HG03439 (cell line): ENCODE data around the gene ENTREP3.
"Not testable (repeated sequence)": the region's sequence is repeated elsewhere in the genome, so short reads cannot be mapped to it uniquely, and the experiment has no call there.

ENCODE experiments used
- ATAC-seq: cut with Tn5 transposase; IDR thresholded peaks from one replicate; pipeline ENCODE4 v1.9.1; 2021; ENCODE audit warnings: mild to moderate bottlenecking, moderate library complexity; ENCODE audit not compliant: unreplicated experiment

The ENTREP3 gene

DNA sequence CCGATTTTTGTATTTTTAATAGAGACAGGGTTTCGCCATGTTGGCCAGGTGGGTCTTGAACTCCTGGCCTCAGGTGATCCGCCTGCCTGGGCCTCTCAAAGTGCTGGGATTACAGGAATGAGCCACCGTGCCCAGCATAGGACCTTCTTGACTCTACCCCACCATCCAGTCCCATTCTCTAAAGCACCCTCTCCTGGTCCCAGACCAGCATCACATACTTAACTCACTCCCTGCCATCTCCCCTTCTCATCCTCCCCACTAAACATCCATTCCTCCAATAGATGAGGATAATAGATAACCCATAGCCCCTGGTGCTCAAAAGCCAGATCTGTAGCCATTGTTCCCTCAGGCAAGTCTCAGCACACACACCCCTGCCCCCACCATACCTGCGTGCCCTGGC lies 2.1 kb downstream of the ENTREP3 start:
- ATAC-seq: no peak

DNA sequence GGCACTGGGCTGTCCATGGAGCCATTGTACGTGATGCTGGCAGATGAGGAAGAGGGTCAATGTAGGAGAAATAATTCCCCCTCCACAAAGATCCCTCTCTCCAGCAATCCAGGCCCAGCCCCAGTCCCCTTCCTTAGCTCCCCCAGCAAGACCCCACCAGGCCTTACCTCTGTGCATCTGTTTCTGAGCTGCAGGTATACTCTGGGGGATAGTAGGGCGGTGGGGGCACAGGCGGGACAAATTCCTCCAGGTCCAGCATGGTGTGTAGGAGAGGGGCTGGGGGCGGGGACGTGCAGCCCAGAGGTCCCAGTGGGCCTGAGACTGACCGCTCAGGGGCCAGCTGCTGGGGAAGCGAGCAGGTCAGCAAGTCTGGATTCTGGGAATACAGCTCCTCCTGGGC lies 3.7 kb downstream of the ENTREP3 start:
- no peak for ATAC-seq

DNA sequence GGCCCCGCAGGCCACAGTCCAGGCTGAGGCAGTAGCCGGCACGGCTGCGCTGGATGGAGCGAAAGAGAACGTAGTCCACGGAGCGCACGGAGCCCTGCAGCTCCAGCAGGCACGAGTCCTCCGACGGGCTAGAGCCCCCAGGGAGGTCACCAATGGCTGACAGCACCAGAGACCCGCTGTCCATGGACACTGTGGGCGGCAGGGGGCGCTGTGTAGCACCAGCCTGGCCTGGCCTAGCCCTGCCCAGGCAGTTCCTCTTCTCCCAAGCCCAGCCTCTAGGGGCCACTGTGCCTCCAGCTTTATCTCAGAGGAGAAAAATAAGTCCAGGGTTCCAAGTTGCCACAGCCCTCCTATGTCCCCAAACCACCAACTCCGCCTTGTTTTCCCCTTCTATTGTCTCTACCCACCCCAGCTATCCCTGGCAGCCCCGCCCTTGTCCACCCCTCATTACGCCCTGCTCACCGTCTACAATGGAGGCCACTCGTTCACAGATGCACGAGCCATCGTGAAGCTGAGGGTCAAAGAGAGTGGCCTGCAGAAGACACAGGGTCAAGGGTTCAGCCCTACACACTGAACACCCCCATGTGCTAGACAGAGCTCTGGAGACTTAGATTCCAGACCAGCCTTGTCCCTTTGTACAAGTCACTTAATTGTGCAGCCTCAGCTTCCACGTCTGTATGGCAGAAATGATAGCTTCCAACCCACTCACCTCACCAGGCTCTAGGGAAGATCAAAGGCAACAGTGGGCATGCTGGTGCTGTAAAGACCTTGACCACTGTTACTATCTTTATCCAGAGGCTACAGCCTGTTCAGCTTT lies 4.4 kb downstream of the ENTREP3 start:
- peak; percentile 83 for ATAC-seq

DNA sequence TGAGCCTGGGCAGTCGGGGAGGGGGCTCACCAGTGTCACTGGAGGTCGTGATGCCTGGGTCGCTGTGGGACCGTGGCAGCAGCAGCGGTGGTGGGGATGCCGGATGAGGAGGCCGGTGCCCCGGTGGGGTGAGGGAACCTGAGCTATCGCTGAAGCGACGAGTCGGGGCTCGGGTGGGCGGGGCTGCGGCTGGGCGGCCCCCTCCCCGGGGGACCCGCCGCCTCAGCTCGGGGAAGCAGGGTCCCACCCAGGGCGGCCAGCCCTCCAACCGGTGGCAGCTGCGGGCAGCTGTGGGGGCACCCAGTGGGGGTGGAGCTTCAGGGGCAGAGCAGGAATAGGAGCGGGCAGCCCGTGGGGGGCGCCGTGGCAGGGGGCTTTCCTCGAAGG lies 5.0 kb downstream of the ENTREP3 start:
- no peak for ATAC-seq

DNA sequence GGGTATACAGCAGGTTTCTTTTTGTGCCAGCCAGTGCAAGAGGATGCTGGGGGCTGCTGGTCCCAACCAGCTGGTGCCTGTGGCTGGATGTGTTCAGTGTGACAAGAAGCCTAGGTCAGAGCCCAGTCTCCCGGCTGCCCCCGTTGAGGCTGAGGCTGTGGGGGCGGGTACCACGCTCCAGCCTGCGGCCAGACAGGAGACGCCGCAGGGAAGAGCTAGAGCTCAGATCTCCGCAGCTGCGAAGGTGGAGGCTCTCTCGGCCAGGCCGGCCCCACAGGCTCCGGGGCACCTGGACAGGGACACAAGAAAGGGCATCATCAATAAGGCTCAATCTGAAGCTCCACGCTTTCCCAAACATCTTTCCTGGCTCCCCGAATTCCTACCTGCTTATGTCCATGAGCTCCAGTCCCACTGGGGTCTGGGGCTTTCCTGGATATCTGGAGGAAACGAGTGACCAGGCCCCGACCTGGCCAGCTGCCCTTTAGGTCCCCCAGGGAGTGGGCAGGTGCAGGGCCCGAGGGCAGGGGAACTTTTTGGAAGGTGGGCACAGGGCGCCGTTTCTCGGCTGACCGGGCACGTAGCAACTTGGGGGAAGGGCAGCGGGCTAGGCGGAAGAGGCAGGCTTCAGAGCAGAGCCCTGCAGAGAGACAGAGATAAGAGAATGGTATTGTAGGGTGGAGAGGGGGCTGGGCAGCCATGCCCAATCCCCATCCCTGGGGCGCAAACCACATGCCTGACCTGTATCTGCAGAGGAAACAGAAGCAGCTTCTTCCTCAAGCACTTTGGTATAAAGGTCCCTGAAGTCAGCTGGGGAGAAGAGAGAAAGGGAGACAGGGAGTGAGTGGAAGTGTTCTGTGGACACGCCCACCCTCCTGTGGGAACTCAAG lies 7.4 kb downstream of the ENTREP3 start:
- no peak for ATAC-seq

DNA sequence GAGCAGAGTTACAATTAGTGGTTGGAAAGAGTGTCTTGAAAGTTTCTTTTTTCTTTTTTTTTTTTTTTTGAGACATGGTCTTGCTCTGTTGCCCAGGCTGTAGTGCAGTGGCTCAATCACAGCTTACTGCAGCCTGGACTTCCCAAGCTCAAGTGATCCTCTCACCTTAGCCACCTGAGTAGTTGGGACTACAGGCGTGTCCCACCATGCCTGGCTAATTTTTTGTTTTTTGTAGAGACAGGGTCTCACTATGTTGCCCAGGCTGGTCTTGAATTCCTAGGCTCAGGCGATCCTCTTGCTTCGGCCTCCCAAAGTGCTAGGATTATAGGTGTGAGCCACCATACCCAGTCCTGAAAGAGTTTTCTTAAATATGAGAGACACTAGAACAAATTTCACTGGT lies 8.5 kb downstream of the ENTREP3 start:
- not testable (repeated sequence) for ATAC-seq

DNA sequence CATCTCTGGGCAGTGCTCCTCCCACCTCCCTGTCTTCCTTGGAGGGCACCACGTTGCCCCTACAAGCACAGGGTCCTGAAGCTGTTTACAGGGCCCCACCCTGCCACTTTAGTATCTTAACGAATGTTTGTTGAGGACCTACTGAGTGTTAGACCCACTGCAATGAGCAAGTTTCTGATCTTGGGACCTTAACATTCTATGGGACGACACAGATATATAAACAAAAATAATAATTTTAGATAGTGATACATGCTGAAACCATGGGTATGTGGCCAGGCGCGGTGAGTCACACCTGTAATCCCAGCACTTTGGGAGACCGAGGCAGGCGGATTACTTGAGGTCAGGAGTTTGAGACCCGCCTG lies 10.1 kb downstream of the ENTREP3 start:
- ATAC-seq: no peak

DNA sequence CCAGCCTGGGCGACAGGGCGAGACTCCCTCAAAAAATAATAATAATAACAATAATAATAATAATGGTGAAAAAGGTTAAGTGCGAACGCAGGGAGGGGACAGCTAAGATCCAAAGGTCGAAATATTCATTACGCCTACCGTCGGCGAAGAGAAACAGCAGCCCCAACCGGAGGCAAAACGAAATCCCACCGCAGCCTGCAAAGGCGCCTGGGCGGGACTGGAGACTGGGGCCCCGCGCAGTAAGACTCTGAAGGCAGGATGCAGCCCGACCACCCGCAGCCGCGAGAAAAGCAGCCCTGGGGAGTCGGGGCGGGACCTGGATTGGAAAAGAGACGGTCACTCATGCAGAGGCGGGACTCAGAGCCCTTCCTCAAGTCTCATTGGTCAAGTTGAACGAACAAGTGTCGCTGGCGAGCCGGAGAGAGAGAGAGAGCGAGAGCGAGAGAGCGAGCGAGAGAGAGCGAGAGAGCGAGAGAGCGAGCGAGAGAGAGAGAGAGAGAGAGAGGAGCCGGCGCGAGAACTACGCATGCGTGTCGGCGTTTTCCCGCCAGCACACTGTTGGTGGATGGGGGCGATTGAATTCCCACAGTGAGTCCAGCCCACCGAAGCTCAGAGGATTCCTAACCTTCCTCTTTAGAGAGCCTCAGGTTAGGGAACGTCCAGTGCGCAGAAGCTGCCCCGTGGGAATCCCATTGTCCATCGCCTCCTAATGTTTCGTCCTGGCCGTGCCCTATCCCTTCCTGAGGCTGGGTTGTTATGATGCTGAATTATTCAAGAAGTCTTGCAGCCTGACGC lies 10.7 kb downstream of the ENTREP3 start:
- peak; percentile 80 for ATAC-seq

DNA sequence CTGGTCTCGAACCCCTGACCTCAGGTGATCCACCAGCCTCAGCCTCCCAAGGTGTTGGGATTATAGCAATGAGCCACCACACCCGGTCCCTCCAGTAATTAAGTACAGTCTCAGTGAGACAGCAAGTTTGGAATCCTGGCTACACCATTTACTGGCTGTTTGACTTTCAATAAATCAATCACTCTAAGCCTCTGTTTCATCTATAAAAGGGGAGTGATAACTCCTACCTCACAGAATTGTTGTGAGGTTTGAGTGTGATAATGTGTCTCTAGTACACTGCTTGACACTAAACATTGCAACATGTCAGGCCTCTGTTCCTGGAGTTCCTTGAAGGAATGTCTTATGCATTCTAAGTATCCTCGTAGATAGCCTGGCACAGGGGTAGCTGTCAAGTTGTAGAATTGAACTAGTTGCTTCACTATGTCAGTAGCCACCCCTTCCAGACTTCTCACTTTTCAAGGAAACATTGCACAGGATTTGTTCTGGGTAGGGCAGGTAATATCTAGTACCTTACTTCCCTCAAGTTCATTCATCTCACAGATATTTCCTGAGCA lies 12.4 kb downstream of the ENTREP3 start:
- ATAC-seq: no peak

DNA sequence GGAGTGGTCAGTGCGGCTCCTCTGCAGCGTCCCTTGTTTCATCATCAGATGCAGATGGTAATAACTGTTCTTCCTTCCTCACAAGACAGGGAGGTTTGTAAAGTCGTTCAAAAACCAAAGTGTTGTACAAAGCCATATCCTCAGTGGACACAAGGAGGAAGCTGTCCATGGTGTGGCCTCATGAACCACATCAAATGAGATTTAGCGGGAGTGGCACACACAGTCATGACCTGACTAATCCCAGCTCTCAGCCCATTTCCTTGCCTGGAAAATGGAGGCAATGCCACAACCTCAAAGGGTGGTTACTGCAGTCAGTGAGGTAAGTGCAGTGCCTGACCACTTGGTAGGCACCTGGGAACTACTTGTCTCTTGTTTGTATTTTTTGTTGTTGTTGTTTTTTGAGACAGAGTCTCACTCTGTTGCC lies 13.4 kb downstream of the ENTREP3 start:
- ATAC-seq: no peak

DNA sequence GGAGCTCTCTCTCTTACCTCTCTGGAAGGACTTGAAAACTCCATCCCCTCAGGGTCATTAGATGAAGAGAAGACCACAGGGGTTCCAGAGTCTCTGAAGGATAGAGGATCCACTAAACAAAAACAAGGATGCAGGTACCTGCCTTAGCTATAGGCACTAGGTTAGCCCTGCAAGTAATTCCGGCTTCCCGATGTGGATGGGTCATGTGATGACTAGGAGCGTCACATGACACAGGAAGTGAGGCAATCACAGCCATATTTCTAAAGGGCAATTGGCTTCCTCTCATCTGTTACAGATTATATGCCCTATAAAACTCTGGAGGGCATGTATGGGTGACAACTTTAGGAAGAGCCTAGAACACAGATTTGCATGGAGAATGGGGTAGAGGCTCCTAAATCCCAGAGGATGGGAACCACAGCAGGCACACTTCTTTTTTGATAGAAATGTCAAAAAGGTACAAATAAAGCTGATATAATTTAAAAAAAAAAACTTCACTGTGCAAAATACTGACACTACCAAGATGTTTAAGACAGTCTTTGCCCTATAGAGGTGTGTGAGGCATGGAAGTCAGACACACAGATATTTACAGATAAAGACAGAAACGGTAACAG lies 14.1 kb downstream of the ENTREP3 start:
- no peak for ATAC-seq

DNA sequence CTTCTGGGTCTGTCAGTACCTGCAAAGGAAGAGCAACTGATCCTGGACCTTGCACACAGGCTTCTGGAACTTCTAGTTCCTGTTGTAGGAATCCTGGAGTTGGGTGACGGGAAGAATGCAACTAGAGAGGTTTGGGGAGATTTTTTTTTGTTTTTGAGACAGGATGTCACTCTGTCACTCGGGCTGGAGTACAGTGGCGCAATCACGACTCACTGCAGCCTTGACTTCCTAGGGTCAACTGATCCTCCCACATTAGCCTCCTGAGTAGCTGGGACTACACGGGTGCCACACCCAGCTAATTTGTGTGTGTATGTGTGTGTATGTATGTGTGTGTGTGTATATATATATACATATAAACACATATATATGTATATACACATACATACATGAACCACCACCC lies 18.8 kb downstream of the ENTREP3 start:
- no peak for ATAC-seq

DNA sequence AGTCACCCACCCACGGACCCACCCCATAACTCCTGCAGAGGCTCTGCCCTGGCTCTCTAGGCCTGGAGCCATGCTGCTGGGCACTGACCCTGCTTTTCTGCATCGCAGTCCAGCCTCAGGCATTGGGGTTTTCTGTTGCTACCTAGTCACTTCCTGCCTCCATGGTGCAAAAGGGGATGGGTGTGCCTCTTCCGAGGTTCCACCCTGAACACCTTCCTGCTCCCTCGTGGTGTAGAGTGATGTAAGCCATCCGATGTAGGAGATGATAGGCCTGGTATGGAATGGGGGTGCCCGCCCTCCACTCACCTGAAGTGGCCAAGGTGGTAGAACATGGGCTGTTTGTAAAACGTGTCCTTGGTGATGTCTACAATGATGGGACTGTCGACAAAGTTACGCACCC lies 19.9 kb downstream of the ENTREP3 start:
- not testable (repeated sequence) for ATAC-seq

DNA sequence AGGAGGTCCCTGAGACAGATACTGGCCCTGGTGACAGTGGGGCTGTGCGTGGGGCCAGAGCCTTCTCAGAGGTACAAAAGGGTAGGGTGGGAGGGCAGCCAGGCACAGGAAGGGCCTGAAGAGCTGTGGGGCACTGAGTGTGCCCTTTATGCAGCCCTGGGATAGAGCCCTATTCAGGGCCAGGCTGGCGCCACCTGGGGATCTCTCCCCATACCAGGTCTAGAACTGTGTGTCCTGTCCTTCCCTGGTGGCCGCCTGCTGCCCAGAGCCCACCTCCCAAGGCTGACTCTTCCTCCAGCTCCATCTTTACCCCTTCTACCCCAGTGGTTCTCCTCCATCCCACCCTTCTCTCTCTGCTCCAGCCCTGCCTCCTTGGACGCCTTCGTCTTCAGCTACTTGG lies 21.8 kb downstream of the ENTREP3 start:
- ATAC-seq: not testable (repeated sequence)

DNA sequence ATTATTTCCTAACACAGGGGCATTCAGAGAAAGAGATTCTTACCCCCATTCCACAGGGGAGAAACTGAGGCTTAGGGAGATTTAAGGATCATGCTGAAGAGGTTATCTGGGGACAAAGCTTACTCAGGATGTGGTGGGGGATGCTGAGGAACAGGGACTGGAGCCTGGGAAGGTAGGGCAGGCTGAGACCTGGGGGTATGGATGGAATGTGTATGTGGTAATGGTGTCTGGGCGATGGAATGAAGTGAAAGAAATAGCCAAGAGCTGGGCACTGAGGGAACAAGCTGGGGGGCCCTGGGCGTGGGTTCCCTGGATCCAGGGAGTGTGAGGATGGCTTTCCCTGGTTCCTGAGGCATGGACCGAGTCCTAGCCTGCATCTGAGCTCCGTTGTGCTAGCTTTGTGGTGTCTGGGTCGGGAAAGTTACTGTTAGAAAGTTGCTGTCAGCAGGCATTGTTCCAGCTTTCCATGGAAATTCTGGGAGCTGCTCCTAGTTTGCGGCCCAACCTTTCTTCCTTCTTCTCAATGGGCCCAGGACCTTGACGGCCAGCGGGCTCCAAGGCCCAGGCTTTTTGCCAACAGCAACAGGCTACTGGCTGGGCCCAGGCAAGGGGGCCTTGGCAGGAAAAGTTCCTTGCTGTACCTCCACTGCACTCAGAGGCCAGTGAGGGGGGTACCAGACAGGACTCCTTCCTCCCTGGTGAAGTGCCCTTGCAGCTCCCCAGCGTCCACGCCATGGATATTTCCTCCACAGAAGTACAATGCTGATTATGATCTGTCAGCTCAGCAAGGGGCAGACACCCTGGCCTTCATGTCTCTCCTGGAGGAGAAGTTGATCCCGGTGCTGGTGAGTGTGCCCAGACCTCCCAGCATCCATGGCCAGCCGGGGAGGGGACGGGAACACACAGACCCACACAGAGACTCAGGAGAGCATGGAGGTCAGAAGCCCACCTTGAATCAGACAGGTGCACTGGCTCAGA lies 23.0 kb downstream of the ENTREP3 start:
- ATAC-seq: not testable (repeated sequence)

DNA sequence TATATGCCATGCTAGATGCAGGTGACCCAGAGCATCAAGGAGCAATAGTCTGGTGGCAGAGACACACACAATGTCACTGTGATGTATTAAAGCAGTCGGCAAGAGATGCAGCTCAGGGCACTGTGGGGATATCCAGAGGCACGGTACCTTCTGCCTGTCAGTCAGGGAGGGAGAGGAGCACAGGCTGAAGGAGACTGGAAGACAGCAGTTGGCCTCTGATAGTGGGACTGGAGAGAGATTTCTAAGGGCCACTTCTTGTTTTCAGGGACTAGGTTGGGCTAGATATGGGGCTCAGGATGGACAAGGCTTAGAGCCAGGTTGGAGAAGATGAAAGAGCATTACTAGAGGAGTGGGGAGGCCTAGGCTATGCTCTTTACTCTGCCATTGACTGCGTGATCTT lies 24.0 kb downstream of the ENTREP3 start:
- not testable (repeated sequence) for ATAC-seq

DNA sequence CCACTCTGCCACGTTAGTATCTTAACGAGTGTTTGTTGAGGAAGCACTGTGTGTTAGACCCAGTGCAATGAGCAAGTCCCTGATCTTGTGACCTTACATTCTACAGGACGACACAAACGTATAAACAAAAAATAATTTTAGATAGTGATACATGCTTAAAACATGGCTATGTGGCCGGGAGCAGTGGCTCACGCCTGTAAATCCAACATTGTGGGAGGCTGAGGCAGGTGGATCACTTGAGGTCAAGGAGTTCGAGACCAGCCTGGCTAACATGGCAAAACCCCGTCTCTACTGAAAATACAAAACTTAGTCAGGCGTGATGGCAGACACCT lies 27.2 kb downstream of the ENTREP3 start:
- ATAC-seq: no peak

DNA sequence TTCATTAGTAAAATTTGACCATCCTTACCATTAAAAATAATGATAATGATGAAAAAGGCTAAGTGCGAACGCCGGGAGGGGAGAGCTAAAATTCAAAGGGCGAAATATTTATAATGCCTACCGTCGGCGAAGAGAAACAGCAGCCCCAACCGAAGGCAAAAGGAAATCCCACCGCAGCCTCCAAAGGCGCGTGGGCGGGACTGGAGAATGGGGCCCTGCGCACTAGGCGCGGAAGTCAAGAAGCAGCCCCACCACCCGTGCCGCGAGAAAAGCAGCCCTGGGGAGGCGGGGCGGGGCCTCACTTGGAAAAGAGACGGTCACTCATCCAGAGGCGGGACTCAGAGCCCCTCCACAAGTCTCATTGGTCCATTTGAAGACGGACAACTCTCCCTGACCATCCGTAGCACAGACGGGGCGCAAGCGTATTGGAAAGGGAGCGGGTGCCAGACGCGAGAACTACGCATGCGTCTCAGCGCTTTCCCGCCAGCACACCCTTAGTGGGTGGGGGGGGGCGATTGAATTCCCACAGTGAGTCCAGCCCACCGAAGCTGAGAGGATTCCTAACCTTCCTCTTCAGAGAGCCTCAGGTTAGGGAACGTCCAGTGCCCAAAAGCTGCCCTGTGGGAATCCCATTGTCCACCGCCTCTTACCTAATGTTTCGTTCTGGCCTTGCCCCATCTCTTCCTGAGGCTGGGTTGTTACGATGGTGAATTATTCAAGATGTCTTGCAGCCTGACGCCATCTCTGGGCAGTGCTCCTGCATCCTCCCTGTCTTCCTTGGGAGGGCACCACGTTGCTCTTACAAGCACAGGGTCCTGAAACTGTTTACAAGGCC lies 27.8 kb downstream of the ENTREP3 start:
- peak; percentile 90 for ATAC-seq

DNA sequence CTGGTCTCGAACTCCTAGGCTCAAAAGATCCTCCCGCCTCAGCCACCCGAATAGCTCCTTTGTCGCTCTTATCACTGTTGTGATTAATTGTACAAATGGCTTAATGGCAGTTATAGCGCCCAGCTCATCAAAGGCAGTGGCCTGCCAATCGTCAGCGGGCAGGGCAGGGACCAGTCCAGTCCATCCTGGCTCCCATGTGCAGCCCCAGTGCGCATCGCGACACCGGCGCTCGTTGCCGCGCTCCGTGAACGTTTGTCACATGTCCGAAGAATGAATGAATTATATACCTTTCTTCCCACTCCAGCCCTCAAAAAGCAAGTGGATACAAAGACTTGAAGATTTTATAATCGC lies 28.4 kb downstream of the ENTREP3 start:
- ATAC-seq: no peak
